Transverse colon (tissue), 4 donors: ENCODE data around the gene KPTN. TPM values are rescaled to one million over a fixed set of nuclear protein-coding genes. Genes with fewer than 3 reads are reported as not detected.

Experiments used
- DNase-seq: peaks from one replicate; pipeline ENCODE4 v3.0.0-alpha.2; 2019
- H3K27ac ChIP-seq, 4 donors: fragments of 200-600 bp; sonication (generic); 2 replicates each; pipeline ENCODE4 v1.5.1; 2016 to 2018; ENCODE audit warnings: inconsistent platforms in 4 of 4
- H3K27me3 ChIP-seq: fragments of 200-600 bp; sonication (generic); 2 replicates; pipeline ENCODE4 v1.5.1; 2017; ENCODE audit warnings: inconsistent platforms
- H3K36me3 ChIP-seq, 4 donors: fragments of 200-600 bp; sonication (generic); 2 replicates each; pipeline ENCODE4 v1.5.1; 2017 to 2019; ENCODE audit warnings: inconsistent platforms in 4 of 4
- H3K4me1 ChIP-seq, 4 donors: fragments of 200-600 bp; sonication (generic); 2 replicates each; pipeline ENCODE4 v1.5.1; 2017 to 2020; ENCODE audit warnings: inconsistent platforms in 4 of 4
- H3K4me3 ChIP-seq, 4 donors: fragments of 200-600 bp; sonication (generic); 1 replicate in 1 of 4; 2 replicates in 3 of 4; pipeline versions ENCODE4 v1.5.1 to v1.6.1; 2017 to 2019; ENCODE audit warnings: inconsistent platforms in 4 of 4
- H3K9me3 ChIP-seq, 2 donors: fragments of 200-600 bp; sonication (generic); 2 replicates each; pipeline ENCODE4 v1.5.1; 2017 to 2019; ENCODE audit warnings: inconsistent platforms in 2 of 2
- EP300 ChIP-seq: sonication (generic); formaldehyde crosslinking; IDR thresholded peaks from one replicate; pipeline ENCODE4 v1.6.1; 2017; ENCODE audit warnings: antibody characterized with exemption, low read depth
- POLR2A ChIP-seq: fragments of 450-650 bp; IDR thresholded peaks from one replicate; pipeline ENCODE4 v1.6.1; 2016; ENCODE audit warnings: antibody characterized with exemption, mild to moderate bottlenecking, moderate library complexity
- POLR2AphosphoS5 ChIP-seq, 3 donors: sonication (generic); formaldehyde crosslinking; IDR thresholded peaks; one replicate each; pipeline ENCODE4 v1.6.1; 2016; ENCODE audit warnings: antibody characterized with exemption in 3 of 3
- WGBS, 2 donors: methylation state at CpG; one replicate each; pipeline ENCODE4 v1.1.5; 2018; ENCODE audit warnings: low coverage in 1 of 2; 5-methylcytosine and 5-hydroxymethylcytosine counted together
- in situ Hi-C, 4 donors: fragments of 200-750 bp; cut with MboI; loops; one replicate each; pipeline versions ENCODE4 v1.15.0 to v1.15.1; 2017; ENCODE audit warnings: low sequenced_read_pairs in 3 of 4, low pct_ligation_motif_present in 1 of 4, low pct_unique_long_range_greater_than_20kb in 1 of 4
- intact Hi-C: fragments of 100-400 bp; cut with DNase I; formaldehyde crosslinking; loops from one replicate; pipeline ENCODE4 v1.15.1; 2023; ENCODE audit warnings: low total_unique reads
- total RNA-seq, 4 donors: library from RNA; depleted of rRNA; stranded (reverse); fragments of >200 nt; gene quantifications; one replicate each; pipeline ENCODE4 v1.1.0, GENCODE V29; 2016
- TF ChIP-seq, protein P1 (sequence below), 5 experiments: fragments of 200-600 bp in 3 of 5; fragments of 450-650 bp in 2 of 5; sonication (generic) in 3 of 5; IDR thresholded peaks; 1 replicate in 2 of 5; 2 replicates in 3 of 5; pipeline ENCODE4 v1.5.1; 2016 to 2017; ENCODE audit warnings: antibody characterized with exemption in 5 of 5, inconsistent platforms in 3 of 5, mild to moderate bottlenecking in 2 of 5, moderate library complexity in 1 of 5

KPTN gene
- total RNA-seq, 4 donors from 2014 or later = 2.2 to 5.7 (median 3.3) TPM; not detected in 1

DNA sequence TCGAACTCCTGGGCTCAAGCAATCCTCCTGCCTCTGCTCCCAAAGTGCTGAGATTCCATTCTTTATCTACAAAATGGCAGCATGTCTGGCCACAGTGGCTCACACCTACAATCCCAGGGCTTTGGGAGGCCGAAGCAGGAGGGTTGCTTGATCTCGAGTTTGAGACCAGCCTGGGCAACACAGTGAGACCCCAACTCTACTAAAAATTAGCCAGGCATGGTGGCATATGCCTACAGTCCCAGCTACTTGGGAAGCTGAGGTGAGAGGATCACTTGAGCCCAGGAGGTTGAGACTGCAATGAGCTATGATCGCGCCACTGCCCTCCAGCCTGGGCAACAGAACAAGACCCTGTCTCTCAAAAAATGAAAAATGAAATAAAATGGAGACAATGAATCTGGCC lies 24.7 kb upstream of the KPTN start:
- H3K27me3 ChIP-seq = no peaks in the 10 kb centered on the region
- TF ChIP-seq EP300 (no peak), POLR2A (no peak), POLR2AphosphoS5 (IDR thresholded peaks at IDR 0.05) (no peak)
- TF ChIP-seq, protein P1, sequence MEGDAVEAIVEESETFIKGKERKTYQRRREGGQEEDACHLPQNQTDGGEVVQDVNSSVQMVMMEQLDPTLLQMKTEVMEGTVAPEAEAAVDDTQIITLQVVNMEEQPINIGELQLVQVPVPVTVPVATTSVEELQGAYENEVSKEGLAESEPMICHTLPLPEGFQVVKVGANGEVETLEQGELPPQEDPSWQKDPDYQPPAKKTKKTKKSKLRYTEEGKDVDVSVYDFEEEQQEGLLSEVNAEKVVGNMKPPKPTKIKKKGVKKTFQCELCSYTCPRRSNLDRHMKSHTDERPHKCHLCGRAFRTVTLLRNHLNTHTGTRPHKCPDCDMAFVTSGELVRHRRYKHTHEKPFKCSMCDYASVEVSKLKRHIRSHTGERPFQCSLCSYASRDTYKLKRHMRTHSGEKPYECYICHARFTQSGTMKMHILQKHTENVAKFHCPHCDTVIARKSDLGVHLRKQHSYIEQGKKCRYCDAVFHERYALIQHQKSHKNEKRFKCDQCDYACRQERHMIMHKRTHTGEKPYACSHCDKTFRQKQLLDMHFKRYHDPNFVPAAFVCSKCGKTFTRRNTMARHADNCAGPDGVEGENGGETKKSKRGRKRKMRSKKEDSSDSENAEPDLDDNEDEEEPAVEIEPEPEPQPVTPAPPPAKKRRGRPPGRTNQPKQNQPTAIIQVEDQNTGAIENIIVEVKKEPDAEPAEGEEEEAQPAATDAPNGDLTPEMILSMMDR (IDR thresholded peaks at IDR 0.05) = no peak
- peak overlapping the region in 1 of 4 donors; percentile 99 for H3K27ac ChIP-seq
- no peak overlapping the region for H3K4me3 ChIP-seq
- no peaks in the 10 kb centered on the region for H3K9me3 ChIP-seq
- in situ Hi-C loops = no loop called here
- intact Hi-C loops = no loop called here
- 85 to 100% methylated on average over 1 to 5 of the region's 5 CpGs for WGBS, 2 donors
- no peak for DNase-seq
- H3K4me1 ChIP-seq = peaks cover 33 to 67% (median 43%) of the 10 kb centered on the region in 4 donors
- peaks cover 0 to 4% (median 1%) of the 10 kb centered on the region in 4 donors for H3K36me3 ChIP-seq

DNA sequence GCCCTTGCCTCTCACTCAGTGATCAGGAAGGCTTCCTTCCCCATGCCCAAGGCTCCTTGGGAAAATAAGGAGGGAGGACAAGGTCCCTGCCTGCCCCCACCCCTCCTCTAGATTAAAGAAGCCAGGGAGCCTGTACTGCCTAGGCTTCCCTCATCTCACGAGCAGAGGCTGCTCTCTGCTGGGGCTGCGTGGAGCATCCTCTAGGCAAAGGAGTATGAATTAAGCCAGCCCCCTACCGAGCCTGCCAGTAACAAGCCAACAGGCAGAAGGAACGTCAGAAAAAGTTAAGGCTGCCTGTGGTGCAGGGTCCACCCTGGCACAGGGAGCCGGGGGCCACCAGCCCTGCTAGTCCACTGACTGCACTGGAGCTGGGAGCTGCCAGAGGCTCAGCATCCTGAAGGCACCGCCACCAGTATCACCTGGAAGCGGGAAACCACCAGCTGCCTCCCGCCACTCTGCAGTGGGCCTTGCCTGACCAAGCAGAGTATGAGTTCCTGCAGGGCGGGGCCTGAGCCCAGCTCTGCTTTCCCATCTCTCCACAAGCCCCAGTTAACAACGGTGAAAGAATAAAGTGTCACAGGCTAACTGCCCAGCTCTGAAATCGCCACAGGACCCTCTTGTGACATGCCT lies 24.0 kb upstream of the KPTN start:
- no peak for DNase-seq
- Histone ChIP-seq H3K27me3 (no peaks in the 10 kb centered on the region), H3K4me3 (no peak overlapping the region), H3K4me1 (peaks cover 28 to 60% (median 37%) of the 10 kb centered on the region in 4 donors), H3K27ac (peak overlapping the region in 1 of 4 donors; percentile 11), H3K36me3 (peaks cover 0 to 10% (median 5%) of the 10 kb centered on the region in 4 donors), H3K9me3 (no peaks in the 10 kb centered on the region)
- in situ Hi-C loops = no loop called here
- intact Hi-C loops = no loop called here
- 79% methylated on average over 11 of the region's 11 CpGs; no CpG with 5 or more reads in 1 of the 2 donors for WGBS, 2 donors
- TF ChIP-seq POLR2AphosphoS5 (IDR thresholded peaks at IDR 0.05) (no peak), POLR2A (no peak), EP300 (no peak)
- TF ChIP-seq, protein P1 (IDR thresholded peaks at IDR 0.05) = no peak

DNA sequence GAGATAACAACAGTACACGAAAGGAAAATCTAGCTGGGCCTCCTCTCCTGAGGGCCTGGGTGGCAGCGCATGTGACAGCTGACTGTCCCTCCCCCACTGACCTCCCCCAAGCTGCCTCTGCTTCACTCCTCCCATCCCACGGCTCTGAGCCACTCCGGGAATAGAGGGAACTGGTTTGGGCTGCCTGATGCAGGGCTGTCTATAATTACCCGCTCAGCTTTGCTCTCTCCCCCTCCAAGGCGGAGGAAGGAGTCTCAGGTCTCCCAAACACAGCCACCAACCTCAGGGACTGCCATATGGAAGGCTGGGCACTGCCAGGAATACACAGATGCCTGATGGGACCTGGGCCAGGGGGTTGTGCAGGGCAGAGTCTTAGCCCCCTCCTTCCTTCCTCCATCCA lies 23.0 kb upstream of the KPTN start:
- in situ Hi-C loops = no loop called here
- intact Hi-C loops = no loop called here
- no peak overlapping the region for H3K27ac ChIP-seq
- H3K36me3 ChIP-seq = peaks cover 0 to 18% (median 8%) of the 10 kb centered on the region in 4 donors
- H3K4me1 ChIP-seq = peaks cover 19 to 50% (median 27%) of the 10 kb centered on the region in 4 donors
- 72% methylated on average over 6 of the region's 6 CpGs; no CpG with 5 or more reads in 1 of the 2 donors for WGBS, 2 donors
- DNase-seq = no peak
- H3K27me3 ChIP-seq = no peaks in the 10 kb centered on the region
- TF ChIP-seq POLR2A (no peak), EP300 (no peak), POLR2AphosphoS5 (IDR thresholded peaks at IDR 0.05) (no peak)
- H3K9me3 ChIP-seq = no peaks in the 10 kb centered on the region
- H3K4me3 ChIP-seq = no peak overlapping the region

DNA sequence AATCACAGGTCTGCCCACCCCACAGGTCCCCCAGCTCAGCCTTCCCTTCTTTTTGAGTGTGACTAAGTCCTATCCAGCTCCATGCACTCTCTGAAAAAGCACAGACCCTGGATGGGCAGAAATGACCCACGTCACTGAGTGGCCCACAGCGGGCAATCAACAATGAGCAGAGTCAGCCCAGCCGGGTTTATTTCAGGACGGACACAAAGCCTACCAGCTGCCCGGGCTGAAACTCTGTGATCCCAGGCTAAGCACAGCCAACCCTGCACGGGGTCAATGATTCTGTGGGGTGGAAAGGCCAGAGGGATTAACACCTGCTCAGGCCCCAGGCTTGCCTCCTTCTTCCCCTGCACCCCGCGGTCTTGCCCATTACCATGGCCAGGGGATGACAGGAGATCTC lies 22.4 kb upstream of the KPTN start:
- TF ChIP-seq POLR2AphosphoS5 (IDR thresholded peaks at IDR 0.05) = no peak
- TF ChIP-seq, protein P1 (IDR thresholded peaks at IDR 0.05) = no peak
- TF ChIP-seq POLR2A = no peak
- TF ChIP-seq EP300 = no peak
- intact Hi-C loops = no loop called here
- DNase-seq = no peak
- no peaks in the 10 kb centered on the region for H3K27me3 ChIP-seq
- no peaks in the 10 kb centered on the region for H3K9me3 ChIP-seq
- peaks cover 13 to 44% (median 21%) of the 10 kb centered on the region in 4 donors for H3K4me1 ChIP-seq
- peaks cover 0 to 19% (median 9%) of the 10 kb centered on the region in 4 donors for H3K36me3 ChIP-seq
- no peak overlapping the region for H3K27ac ChIP-seq
- in situ Hi-C loops = no loop called here
- H3K4me3 ChIP-seq = no peak overlapping the region
- 81% methylated on average over 8 of the region's 8 CpGs; no CpG with 5 or more reads in 1 of the 2 donors for WGBS, 2 donors
